Iris pigment epithelial cell (primary cell): ENCODE data around the gene FUT3.
A peak's percentile ranks its signal among the peaks of the same experiment; 100 is the strongest.
"Not testable (repeated sequence)": the region's sequence is repeated elsewhere in the genome, so short reads cannot be mapped to it uniquely, and the experiment has no call there.

ENCODE experiments used
- DNase-seq: peaks from one replicate; pipeline ENCODE4 v3.0.0-alpha.2; 2011; ENCODE audit warnings: low read depth

The FUT3 gene

GRCh38 chr19:5881543-5882299 lies 30.5 kb upstream of the FUT3 start:
- DNase-seq, result no peak

- peak; percentile 82 for DNase-seq
Observed at GRCh38 chr19:5880604-5881078, 29.4 kb upstream of the FUT3 start.

GRCh38 chr19:5880196-5880595 lies 28.9 kb upstream of the FUT3 start:
- DNase-seq, result no peak

GRCh38 chr19:5877882-5878281 lies 26.6 kb upstream of the FUT3 start:
- DNase-seq, result no peak

- DNase-seq, result no peak
Observed at GRCh38 chr19:5877427-5877826, 26.2 kb upstream of the FUT3 start.

GRCh38 chr19:5874496-5874895 lies 23.2 kb upstream of the FUT3 start:
- peak; percentile 79 for DNase-seq

GRCh38 chr19:5873617-5874199 lies 22.5 kb upstream of the FUT3 start:
- DNase-seq, result no peak

- DNase-seq, result no peak
Observed at GRCh38 chr19:5870986-5871394, 19.7 kb upstream of the FUT3 start.

- DNase-seq, result no peak
Observed at GRCh38 chr19:5867201-5868136, 16.2 kb upstream of the FUT3 start.

- DNase-seq, result no peak
Observed at GRCh38 chr19:5865772-5866171, 14.5 kb upstream of the FUT3 start.

GRCh38 chr19:5864725-5865486 lies 13.7 kb upstream of the FUT3 start:
- no peak for DNase-seq

- no peak for DNase-seq
Observed at GRCh38 chr19:5864013-5864720, 12.9 kb upstream of the FUT3 start.

- DNase-seq, result no peak
Observed at GRCh38 chr19:5863030-5863665, 11.9 kb upstream of the FUT3 start.

GRCh38 chr19:5857203-5858081 lies 6.2 kb upstream of the FUT3 start:
- no peak for DNase-seq

- not testable (repeated sequence) for DNase-seq
Observed at GRCh38 chr19:5855151-5855550, 3.9 kb upstream of the FUT3 start.

GRCh38 chr19:5854121-5854520 lies 2.9 kb upstream of the FUT3 start:
- not testable (repeated sequence) for DNase-seq

GRCh38 chr19:5850743-5851293 lies 431 bp downstream of the FUT3 start:
- DNase-seq, result peak; percentile 55

- DNase-seq, result no peak
Observed at GRCh38 chr19:5850189-5850588, 1.1 kb downstream of the FUT3 start.

GRCh38 chr19:5848621-5849020 lies 2.6 kb downstream of the FUT3 start:
- not testable (repeated sequence) for DNase-seq
